Smooth muscle cell (in vitro differentiated cells): Measurements from ENCODE around the gene KCTD20. TPM values are rescaled to one million over a fixed set of nuclear protein-coding genes. Genes with fewer than 3 reads are reported as not detected.

Experiments
- DNase-seq: peaks from one replicate; lab custom pipeline; 2025; ENCODE audit not compliant: unreplicated experiment; lab: John Stamatoyannopoulos, UW
- H2AFZ ChIP-seq: fragments of 200-600 bp; sonication (generic); 2 replicates; pipeline ENCODE4 v1.6.0; 2016; ENCODE audit warnings: antibody characterized with exemption, low read depth, mild to moderate bottlenecking
- H3F3A ChIP-seq: fragments of 200-600 bp; sonication (generic); 2 replicates; pipeline ENCODE4 v1.6.0; 2017; ENCODE audit warnings: antibody characterized with exemption, low read depth
- H3K27ac ChIP-seq: fragments of 200-600 bp; sonication (generic); 2 replicates; pipeline ENCODE4 v1.5.1; 2016; ENCODE audit warnings: low read depth, mild to moderate bottlenecking
- H3K27me3 ChIP-seq: fragments of 200-600 bp; sonication (generic); 2 replicates; pipeline ENCODE4 v1.6.1; 2016; ENCODE audit warnings: low read depth, mild to moderate bottlenecking
- H3K36me3 ChIP-seq: fragments of 200-600 bp; sonication (generic); 2 replicates; pipeline ENCODE4 v1.5.1; 2016; ENCODE audit warnings: low read depth
- H3K4me1 ChIP-seq: fragments of 200-600 bp; sonication (generic); 2 replicates; pipeline ENCODE4 v1.5.1; 2016; ENCODE audit warnings: low read depth
- H3K4me2 ChIP-seq: fragments of 200-600 bp; sonication (generic); 2 replicates; pipeline ENCODE4 v1.6.0; 2016; ENCODE audit warnings: mild to moderate bottlenecking
- H3K4me3 ChIP-seq: fragments of 200-600 bp; sonication (generic); 2 replicates; pipeline ENCODE4 v1.5.1; 2016; ENCODE audit warnings: mild to moderate bottlenecking
- H3K79me2 ChIP-seq: fragments of 200-600 bp; sonication (generic); 2 replicates; pipeline ENCODE4 v1.6.0; 2016; ENCODE audit warnings: low read depth, mild to moderate bottlenecking
- H3K9ac ChIP-seq: fragments of 200-600 bp; sonication (generic); 2 replicates; pipeline ENCODE4 v1.6.0; 2016; ENCODE audit warnings: low read depth
- H3K9me3 ChIP-seq: fragments of 200-600 bp; sonication (generic); replicated peaks from 2 replicates; pipeline ENCODE4 v1.5.1; 2016; ENCODE audit warnings: low read depth
- H4K20me1 ChIP-seq: fragments of 200-600 bp; sonication (generic); 2 replicates; pipeline ENCODE4 v1.6.0; 2016; ENCODE audit warnings: low read depth
- WGBS: methylation state at CpG from one replicate; pipeline ENCODE4 v1.1.7; 2016; ENCODE audit warnings: low lambda C conversion rate; 5-methylcytosine and 5-hydroxymethylcytosine counted together
- polyA plus RNA-seq: library from polyadenylated mRNA; unstranded; fragments of >200 nt; fragmentation: Nextera tagmentation; extraction: Ambion mirVana; gene quantifications from 2 replicates; pipeline ENCODE4 v1.2.1, GENCODE V29; 2016
- total RNA-seq: library from RNA; depleted of rRNA; stranded (reverse); fragments of >200 nt; gene quantifications from 2 replicates; pipeline ENCODE4 v1.2.3, GENCODE V29; 2014
- TF ChIP-seq, protein P1 (sequence below): fragments of 200-600 bp; sonication (generic); IDR thresholded peaks from 2 replicates; pipeline ENCODE4 v1.5.1; 2017; ENCODE audit warnings: borderline replicate concordance, mild to moderate bottlenecking, antibody characterized with exemption; ENCODE audit not compliant: insufficient read depth, poor library complexity, severe bottlenecking

KCTD20 gene
- total and polyA plus RNA-seq, 2 experiments from 2014 or later: 31.3 to 54.9 TPM

- Histone ChIP-seq H4K20me1 (no peaks in the 10 kb centered on the region), H3K79me2 (no peaks in the 10 kb centered on the region), H3K27ac (no peak overlapping the region), H2AFZ (no peak overlapping the region), H3K4me1 (peaks cover 1% of the 10 kb centered on the region), H3K4me3 (no peak overlapping the region), H3F3A (no peaks in the 10 kb centered on the region), H3K9ac (no peak overlapping the region), H3K4me2 (no peak overlapping the region), H3K9me3 (no peaks in the 10 kb centered on the region), H3K27me3 (no peaks in the 10 kb centered on the region), H3K36me3 (peaks cover 27% of the 10 kb centered on the region)
- 96% methylated on average over 4 of the region's 4 CpGs for WGBS
- no peak for DNase-seq
- TF ChIP-seq, protein P1, sequence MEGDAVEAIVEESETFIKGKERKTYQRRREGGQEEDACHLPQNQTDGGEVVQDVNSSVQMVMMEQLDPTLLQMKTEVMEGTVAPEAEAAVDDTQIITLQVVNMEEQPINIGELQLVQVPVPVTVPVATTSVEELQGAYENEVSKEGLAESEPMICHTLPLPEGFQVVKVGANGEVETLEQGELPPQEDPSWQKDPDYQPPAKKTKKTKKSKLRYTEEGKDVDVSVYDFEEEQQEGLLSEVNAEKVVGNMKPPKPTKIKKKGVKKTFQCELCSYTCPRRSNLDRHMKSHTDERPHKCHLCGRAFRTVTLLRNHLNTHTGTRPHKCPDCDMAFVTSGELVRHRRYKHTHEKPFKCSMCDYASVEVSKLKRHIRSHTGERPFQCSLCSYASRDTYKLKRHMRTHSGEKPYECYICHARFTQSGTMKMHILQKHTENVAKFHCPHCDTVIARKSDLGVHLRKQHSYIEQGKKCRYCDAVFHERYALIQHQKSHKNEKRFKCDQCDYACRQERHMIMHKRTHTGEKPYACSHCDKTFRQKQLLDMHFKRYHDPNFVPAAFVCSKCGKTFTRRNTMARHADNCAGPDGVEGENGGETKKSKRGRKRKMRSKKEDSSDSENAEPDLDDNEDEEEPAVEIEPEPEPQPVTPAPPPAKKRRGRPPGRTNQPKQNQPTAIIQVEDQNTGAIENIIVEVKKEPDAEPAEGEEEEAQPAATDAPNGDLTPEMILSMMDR: no peak
Observed at GRCh38 chr6:36499918-36500317, 57.1 kb downstream of the KCTD20 start.

DNA sequence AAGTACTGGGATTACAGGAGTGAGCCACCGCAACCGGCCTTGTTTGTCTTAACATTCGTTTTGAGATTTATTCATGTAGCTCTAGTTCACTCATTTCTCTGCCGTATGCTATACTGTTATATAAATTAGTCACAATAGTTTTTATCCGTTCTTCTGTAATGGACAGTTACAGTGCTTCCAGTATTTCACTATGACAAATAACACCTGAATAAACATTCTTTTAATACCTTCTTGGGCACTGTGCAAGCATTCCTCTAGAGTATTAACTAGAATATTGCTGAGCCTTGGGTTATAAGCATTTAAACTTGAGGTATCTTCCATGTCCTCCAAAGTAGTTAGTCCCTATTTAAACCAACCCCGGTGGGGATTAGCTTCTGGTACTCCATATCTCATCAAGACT, 58.9 kb downstream of the KCTD20 start:
- H3K36me3 ChIP-seq: peaks cover 17% of the 10 kb centered on the region
- H3F3A ChIP-seq: no peaks in the 10 kb centered on the region
- 94% methylated on average over 6 of the region's 6 CpGs for WGBS
- no peaks in the 10 kb centered on the region for H3K27me3 ChIP-seq
- no peak overlapping the region for H3K27ac ChIP-seq
- no peaks in the 10 kb centered on the region for H4K20me1 ChIP-seq
- no peak overlapping the region for H3K9ac ChIP-seq
- TF ChIP-seq, protein P1: no peak
- DNase-seq: no peak
- H3K79me2 ChIP-seq: no peaks in the 10 kb centered on the region
- no peak overlapping the region for H2AFZ ChIP-seq
- H3K4me1 ChIP-seq: no peaks in the 10 kb centered on the region
- H3K4me2 ChIP-seq: no peak overlapping the region
- no peak overlapping the region for H3K4me3 ChIP-seq
- no peaks in the 10 kb centered on the region for H3K9me3 ChIP-seq

- Histone ChIP-seq H4K20me1 (no peaks in the 10 kb centered on the region), H3K36me3 (peaks cover 6% of the 10 kb centered on the region), H3K9ac (no peak overlapping the region), H3K27ac (no peak overlapping the region), H3K4me2 (no peak overlapping the region), H3K4me1 (no peaks in the 10 kb centered on the region), H3K9me3 (no peaks in the 10 kb centered on the region), H3K27me3 (no peaks in the 10 kb centered on the region), H3F3A (no peaks in the 10 kb centered on the region), H3K4me3 (no peak overlapping the region), H2AFZ (no peak overlapping the region), H3K79me2 (no peaks in the 10 kb centered on the region)
- DNase-seq: no peak
- WGBS: 98% methylated on average over 3 of the region's 3 CpGs
- TF ChIP-seq, protein P1: no peak
Observed at GRCh38 chr6:36504181-36504580, 61.4 kb downstream of the KCTD20 start.

- no peak for DNase-seq
- H3F3A ChIP-seq: no peaks in the 10 kb centered on the region
- no peak overlapping the region for H3K4me2 ChIP-seq
- no peak overlapping the region for H3K9ac ChIP-seq
- no peaks in the 10 kb centered on the region for H4K20me1 ChIP-seq
- TF ChIP-seq, protein P1: no peak
- H3K79me2 ChIP-seq: no peaks in the 10 kb centered on the region
- H3K4me1 ChIP-seq: no peaks in the 10 kb centered on the region
- H3K36me3 ChIP-seq: peaks cover 6% of the 10 kb centered on the region
- no peak overlapping the region for H3K4me3 ChIP-seq
- no peaks in the 10 kb centered on the region for H3K9me3 ChIP-seq
- no peak overlapping the region for H2AFZ ChIP-seq
- no peak overlapping the region for H3K27ac ChIP-seq
- WGBS: 90% methylated on average over 2 of the region's 2 CpGs
- no peaks in the 10 kb centered on the region for H3K27me3 ChIP-seq
Observed at GRCh38 chr6:36504982-36505381, 62.2 kb downstream of the KCTD20 start.
